ENCODE results near the gene TMCC3. TPM values are rescaled to one million over a fixed set of nuclear protein-coding genes. Genes with fewer than 3 reads are reported as not detected.

TMCC3 gene
- total RNA-seq, 1 experiment from 2014 or later: 2.2 TPM

- Mint-ChIP-seq H3K27me3 (ENCODE audit: low read depth) (no peaks in the 10 kb centered on the region; the same call in 1 of the 2 replicates), H3K4me3 (no peak overlapping the region), H3K4me1 (0 out of 2 replicates have a peak, but pooled peaks cover 3% of the 10 kb centered on the region), H3K36me3 (peaks cover 7% of the 10 kb centered on the region), H3K27ac (no peak overlapping the region), H3K9me3 (peaks cover 21% of the 10 kb centered on the region)
- ChIA-PET POLR2A (no interaction called here), CTCF (interaction anchor here (1.1 kb wide), 1 partner anchor 9 kb away, joined by 3 read pairs; no protein-coding TSS in a partner anchor)
- TF ChIP-seq ZMAT4 (CRISPR knock-in tag; IDR thresholded peaks at IDR 0.05) (no peak), NFE2L1 (CRISPR knock-in tag; IDR thresholded peaks at IDR 0.05) (no peak), NR1H2 (CRISPR knock-in tag; IDR thresholded peaks at IDR 0.05) (no peak), ELF4 (CRISPR knock-in tag; IDR thresholded peaks at IDR 0.05; ENCODE audit: low read depth) (no peak), ZNF138 (CRISPR knock-in tag; conservative IDR thresholded peaks at IDR 0.05) (no peak), NR2C2 (CRISPR knock-in tag; IDR thresholded peaks at IDR 0.05) (no peak), CDX4 (CRISPR knock-in tag; IDR thresholded peaks at IDR 0.05; ENCODE audit: borderline replicate concordance) (no peak), ZNF263 (CRISPR knock-in tag; IDR thresholded peaks at IDR 0.05; ENCODE audit: low read depth) (no peak), TEAD4 (CRISPR knock-in tag; IDR thresholded peaks at IDR 0.05) (no peak), ATF3 (CRISPR knock-in tag; conservative IDR thresholded peaks at IDR 0.05) (no peak), CREM (CRISPR knock-in tag; IDR thresholded peaks at IDR 0.05) (no peak), SOX15 (CRISPR knock-in tag; IDR thresholded peaks at IDR 0.05) (no peak), NFYB (CRISPR knock-in tag; conservative IDR thresholded peaks at IDR 0.05; ENCODE audit: low read depth) (no peak), STAT6 (CRISPR knock-in tag; conservative IDR thresholded peaks at IDR 0.05; ENCODE audit: low read depth) (no peak), ZNF512 (CRISPR knock-in tag; IDR thresholded peaks at IDR 0.05; ENCODE audit: borderline replicate concordance) (no peak), MYBL2 (CRISPR knock-in tag; IDR thresholded peaks at IDR 0.05) (no peak), CBFB (CRISPR knock-in tag; IDR thresholded peaks at IDR 0.05; ENCODE audit: low read depth) (no peak), MLX (CRISPR knock-in tag; IDR thresholded peaks at IDR 0.05) (no peak), CREB1 (CRISPR knock-in tag; IDR thresholded peaks at IDR 0.05) (no peak), ZNF281 (CRISPR knock-in tag; IDR thresholded peaks at IDR 0.05) (no peak)
- DNase-seq (ENCODE audit: low spot score): no peak
- no peak for ATAC-seq
Observed at GRCh38 chr12:94623161-94623920, 27.0 kb downstream of the TMCC3 start.
